Lower lobe of right lung (tissue), 2 donors: ENCODE measurements around the gene VWA8. TPM values are rescaled to one million over a fixed set of nuclear protein-coding genes. Genes with fewer than 3 reads are reported as not detected.

Experiments used
- ATAC-seq, 2 donors: fragments of 200-7000 bp; cut with Tn5 transposase; one replicate each; pipeline ENCODE4 v1.9.1; 2020 to 2022; ENCODE audit warnings: mild to moderate bottlenecking in 2 of 2, moderate library complexity in 2 of 2
- DNase-seq: peaks from one replicate; pipeline ENCODE4 v3.0.0-alpha.2; 2020
- H3K27ac ChIP-seq: fragments of 200-600 bp; one replicate; pipeline ENCODE4 v1.8.0; 2022
- H3K27me3 ChIP-seq: fragments of 200-600 bp; one replicate; pipeline ENCODE4 v1.8.0; 2022; ENCODE audit warnings: low read depth
- H3K36me3 ChIP-seq: fragments of 200-600 bp; one replicate; pipeline ENCODE4 v1.8.0; 2022; ENCODE audit warnings: mild to moderate bottlenecking
- H3K4me1 ChIP-seq: fragments of 200-600 bp; one replicate; pipeline ENCODE4 v1.8.0; 2022
- H3K4me3 ChIP-seq: fragments of 200-600 bp; one replicate; pipeline ENCODE4 v1.8.0; 2022; ENCODE audit warnings: mild to moderate bottlenecking
- H3K9me3 ChIP-seq: fragments of 200-600 bp; one replicate; pipeline ENCODE4 v1.8.0; 2022
- intact Hi-C: fragments of 100-400 bp; cut with DNase I; formaldehyde crosslinking; loops from one replicate; pipeline ENCODE4 v1.11.0; 2022
- total RNA-seq: library from RNA; stranded (reverse); fragmentation: NEBNext Ultra II Directional; extraction: Animal tissue kit (Norgen Biotek cat#: 25700); gene quantifications from one replicate; pipeline ENCODE4 v1.2.1, GENCODE V29; 2021
- TF ChIP-seq, protein P1 (sequence below): fragments of 200-600 bp; IDR thresholded peaks from one replicate; pipeline ENCODE4 v1.8.0; 2022; ENCODE audit warnings: antibody characterized with exemption, mild to moderate bottlenecking
- donor health status: DM: no; HTN: yes; CAD: no; lungs with severe emphysema.

Gene VWA8
- total RNA-seq, 1 donor from 2014 or later: 18.2 TPM

DNA sequence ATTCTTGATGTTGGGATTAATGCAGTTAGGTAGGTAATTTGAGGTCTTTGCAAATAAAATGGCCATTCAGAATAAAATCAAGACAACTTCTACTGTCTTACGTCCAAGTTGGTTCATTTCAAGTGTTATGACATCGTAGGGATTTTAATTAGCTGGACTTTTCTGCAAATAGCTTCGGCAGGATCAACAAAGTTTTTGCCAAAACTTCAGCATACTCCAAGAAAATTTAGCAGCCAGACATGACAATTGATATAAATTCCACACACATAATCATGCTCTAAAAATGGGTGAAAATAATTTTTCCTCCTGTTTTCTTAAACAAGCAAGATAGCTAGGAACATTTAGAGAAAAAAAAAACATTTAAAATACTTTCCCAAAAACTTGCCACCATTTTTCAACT lies 344.8 kb downstream of the VWA8 start:
- H3K4me1 ChIP-seq: peaks cover 33% of the 10 kb centered on the region
- DNase-seq: no peak
- no peaks in the 10 kb centered on the region for H3K9me3 ChIP-seq
- peaks cover 9% of the 10 kb centered on the region for H3K36me3 ChIP-seq
- H3K4me3 ChIP-seq: no peak overlapping the region
- no peak for ATAC-seq
- TF ChIP-seq, protein P1, sequence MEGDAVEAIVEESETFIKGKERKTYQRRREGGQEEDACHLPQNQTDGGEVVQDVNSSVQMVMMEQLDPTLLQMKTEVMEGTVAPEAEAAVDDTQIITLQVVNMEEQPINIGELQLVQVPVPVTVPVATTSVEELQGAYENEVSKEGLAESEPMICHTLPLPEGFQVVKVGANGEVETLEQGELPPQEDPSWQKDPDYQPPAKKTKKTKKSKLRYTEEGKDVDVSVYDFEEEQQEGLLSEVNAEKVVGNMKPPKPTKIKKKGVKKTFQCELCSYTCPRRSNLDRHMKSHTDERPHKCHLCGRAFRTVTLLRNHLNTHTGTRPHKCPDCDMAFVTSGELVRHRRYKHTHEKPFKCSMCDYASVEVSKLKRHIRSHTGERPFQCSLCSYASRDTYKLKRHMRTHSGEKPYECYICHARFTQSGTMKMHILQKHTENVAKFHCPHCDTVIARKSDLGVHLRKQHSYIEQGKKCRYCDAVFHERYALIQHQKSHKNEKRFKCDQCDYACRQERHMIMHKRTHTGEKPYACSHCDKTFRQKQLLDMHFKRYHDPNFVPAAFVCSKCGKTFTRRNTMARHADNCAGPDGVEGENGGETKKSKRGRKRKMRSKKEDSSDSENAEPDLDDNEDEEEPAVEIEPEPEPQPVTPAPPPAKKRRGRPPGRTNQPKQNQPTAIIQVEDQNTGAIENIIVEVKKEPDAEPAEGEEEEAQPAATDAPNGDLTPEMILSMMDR: no peak
- no peaks in the 10 kb centered on the region for H3K27me3 ChIP-seq
- intact Hi-C loops: no loop called here
- no peak overlapping the region for H3K27ac ChIP-seq

DNA sequence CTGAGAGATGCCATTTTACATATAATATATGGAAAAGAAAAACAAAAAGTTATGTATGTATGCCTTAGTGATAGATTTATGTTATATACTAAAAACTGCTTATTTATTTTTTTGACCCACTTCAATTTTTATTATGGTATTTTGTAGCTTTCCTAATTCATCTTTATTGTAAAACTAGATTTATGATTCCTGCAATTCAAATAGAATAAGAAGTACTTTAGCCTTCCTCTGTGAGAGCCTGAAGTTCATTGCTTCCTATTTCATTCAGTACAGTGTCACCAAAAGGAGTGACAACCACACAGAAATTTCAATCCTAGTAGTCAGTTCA lies 345.4 kb downstream of the VWA8 start:
- intact Hi-C loops: no loop called here
- peaks cover 9% of the 10 kb centered on the region for H3K36me3 ChIP-seq
- H3K4me1 ChIP-seq: peaks cover 39% of the 10 kb centered on the region
- DNase-seq: no peak
- H3K4me3 ChIP-seq: no peak overlapping the region
- H3K9me3 ChIP-seq: no peaks in the 10 kb centered on the region
- H3K27ac ChIP-seq: peak overlapping the region; percentile 74
- no peaks in the 10 kb centered on the region for H3K27me3 ChIP-seq
- ATAC-seq: no peak
- TF ChIP-seq, protein P1: no peak

DNA sequence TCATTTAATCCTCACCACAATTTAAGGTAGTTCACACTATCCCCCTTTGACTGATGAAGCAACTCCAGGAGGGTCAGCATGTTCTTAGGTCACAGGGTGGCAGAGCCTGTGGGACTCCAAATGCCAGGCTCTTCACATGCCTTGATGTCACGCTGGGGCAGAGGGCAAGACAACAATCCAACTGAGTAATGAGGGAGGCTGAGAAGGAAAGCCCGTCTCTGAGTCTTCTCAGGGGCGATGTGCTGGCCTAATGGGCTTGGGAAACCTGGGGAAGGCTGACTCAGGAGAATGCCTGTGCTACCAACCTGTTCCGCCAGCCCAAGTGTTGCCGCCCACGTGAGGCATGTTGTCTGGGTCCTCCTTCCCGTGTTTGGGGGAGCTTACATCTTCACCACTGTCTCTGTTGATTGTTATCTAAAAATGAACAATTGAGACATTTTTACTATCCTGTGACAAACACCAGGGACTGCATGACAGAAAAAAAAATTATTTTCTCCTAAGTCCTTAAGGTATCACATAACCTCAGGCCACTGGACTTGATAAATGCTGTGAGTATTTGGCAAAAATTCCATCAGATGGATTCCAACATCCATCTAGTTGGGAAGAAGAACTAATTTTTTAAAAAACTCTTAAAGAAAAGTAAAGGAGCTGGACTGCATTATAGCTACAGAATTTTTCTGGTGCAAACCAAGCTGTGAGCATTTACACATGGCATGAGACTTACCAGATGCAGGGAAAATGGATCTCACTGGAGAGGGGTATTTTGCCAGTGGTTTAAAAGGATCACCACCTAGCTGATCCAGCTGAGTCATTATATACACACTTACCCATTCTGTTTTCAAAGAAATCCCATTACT lies 346.0 kb downstream of the VWA8 start:
- Histone ChIP-seq H3K4me3 (no peak overlapping the region), H3K4me1 (peaks cover 39% of the 10 kb centered on the region), H3K9me3 (no peaks in the 10 kb centered on the region), H3K36me3 (peaks cover 9% of the 10 kb centered on the region), H3K27me3 (no peaks in the 10 kb centered on the region), H3K27ac (peak overlapping the region; percentile 74)
- no peak for ATAC-seq
- TF ChIP-seq, protein P1: no peak
- intact Hi-C loops: no loop called here
- no peak for DNase-seq

DNA sequence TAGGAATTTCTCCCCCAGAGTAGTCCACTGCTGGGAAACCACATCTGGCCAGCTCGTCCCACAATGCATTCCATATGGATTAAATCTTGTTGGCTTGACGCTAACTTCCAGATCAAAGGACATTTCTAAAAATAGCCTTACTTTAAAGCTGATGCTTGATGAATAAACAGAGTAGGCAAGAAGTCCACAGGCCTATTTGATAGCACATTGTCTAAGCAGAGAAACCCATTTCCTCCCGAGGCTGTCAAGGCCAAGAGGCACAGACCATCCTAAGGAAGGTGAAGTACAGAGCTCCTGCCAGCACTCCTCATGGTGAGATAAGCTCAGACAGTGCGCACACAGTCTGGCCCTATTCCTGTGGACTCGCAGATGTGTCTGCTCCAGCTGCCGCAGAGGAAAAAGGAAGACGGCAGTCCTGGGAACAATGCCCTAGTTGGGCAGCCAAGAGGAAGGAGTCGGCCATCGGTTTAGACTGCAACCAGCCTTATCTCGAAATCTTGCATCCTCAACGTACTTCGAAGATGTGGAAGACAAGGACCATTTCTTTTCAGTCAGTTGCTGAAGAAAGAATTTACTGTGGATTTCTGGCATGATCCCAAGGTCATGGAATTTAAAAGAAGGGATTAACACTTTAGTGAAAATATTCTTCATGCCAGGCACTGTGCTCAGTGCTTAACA lies 346.8 kb downstream of the VWA8 start:
- intact Hi-C loops: no loop called here
- ATAC-seq: peak; percentile 41 to 67
- H3K4me1 ChIP-seq: peaks cover 39% of the 10 kb centered on the region

DNA sequence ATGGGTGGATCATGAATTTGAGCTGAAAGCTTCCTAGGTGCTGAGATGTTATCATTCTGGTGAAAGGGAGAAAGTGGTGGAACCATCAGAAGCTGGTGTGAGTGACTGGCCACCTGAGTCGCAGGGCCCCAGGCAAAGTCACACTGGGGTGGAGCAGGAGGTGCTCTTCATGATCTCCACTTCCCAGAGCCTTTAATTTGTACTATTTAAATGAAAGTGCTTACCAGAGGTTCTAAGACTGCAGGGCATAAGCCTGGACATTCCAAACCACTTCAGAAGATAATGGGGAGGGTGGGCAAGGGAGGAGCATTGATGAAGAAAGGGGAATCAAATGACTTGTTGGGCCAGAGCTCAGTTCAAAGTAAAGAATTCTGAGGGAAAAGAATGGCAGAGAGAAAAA lies 347.4 kb downstream of the VWA8 start:
- no peak overlapping the region for H3K4me3 ChIP-seq
- H3K27ac ChIP-seq: peak overlapping the region; percentile 74
- H3K9me3 ChIP-seq: no peaks in the 10 kb centered on the region
- ATAC-seq (no peak), DNase-seq (no peak)
- H3K36me3 ChIP-seq: peaks cover 9% of the 10 kb centered on the region
- H3K27me3 ChIP-seq: no peaks in the 10 kb centered on the region
- TF ChIP-seq, protein P1: no peak
- H3K4me1 ChIP-seq: peaks cover 39% of the 10 kb centered on the region
- intact Hi-C loops: no loop called here

More for the DNA sequence above, 346.8 kb downstream of the VWA8 start:
- no peaks in the 10 kb centered on the region for H3K9me3 ChIP-seq
- peaks cover 9% of the 10 kb centered on the region for H3K36me3 ChIP-seq
- H3K4me3 ChIP-seq: no peak overlapping the region
- DNase-seq: peak; percentile 52
- TF ChIP-seq, protein P1: no peak
- H3K27ac ChIP-seq: peak overlapping the region; percentile 74
- no peaks in the 10 kb centered on the region for H3K27me3 ChIP-seq
